ENCODE results near the gene DPYSL4. TPM values are rescaled to one million over a fixed set of nuclear protein-coding genes. Genes with fewer than 3 reads are reported as not detected.
A peak's percentile ranks its signal among the peaks of the same experiment; 100 is the strongest.

The DPYSL4 gene
- polyA plus RNA-seq, 3 donors = 0.08 TPM; not detected in 2

- peaks cover 0 to 5% of the 10 kb centered on the region in 2 donors for H3K27me3 ChIP-seq (ENCODE audit: control insufficient read depth in 2 of 2, insufficient read depth in 2 of 2, low read length in 2 of 2)
- peaks cover 0 to 7% (median 3%) of the 10 kb centered on the region in 7 donors for H3K9me3 Mint-ChIP-seq
- H3K4me3 Mint-ChIP-seq = no peak overlapping the region
- H3K36me3 ChIP-seq (replicated peaks in 1 of 2; ENCODE audit: control insufficient read depth in 1 of 2, insufficient read depth in 2 of 2, low read length in 2 of 2) = no peaks in the 10 kb centered on the region
- no peak overlapping the region for H2AFZ ChIP-seq (ENCODE audit: insufficient read depth, low read depth, low read length, poor library complexity, severe bottlenecking)
- TF ChIP-seq CTCF (IDR thresholded peaks at IDR 0.05) = no peak
- H3K27ac Mint-ChIP-seq = no peak overlapping the region
- intact Hi-C loops (cut with micrococcal nuclease) = no loop called here
- 76% methylated on average over 7 of the region's 10 CpGs for whole genome bisulfite sequencing (ENCODE audit: insufficient coverage)
- H3K9ac ChIP-seq (ENCODE audit: insufficient read depth, low read length, poor library complexity, severe bottlenecking) = no peak overlapping the region
- H3K4me1 Mint-ChIP-seq = no peaks in the 10 kb centered on the region
- H4K20me1 ChIP-seq (ENCODE audit: insufficient read depth, low read length) = no peaks in the 10 kb centered on the region
- H3K36me3 Mint-ChIP-seq = no peaks in the 10 kb centered on the region
- H3K79me2 ChIP-seq (ENCODE audit: insufficient read depth, low read length) = no peaks in the 10 kb centered on the region
- H3K4me2 ChIP-seq (replicated peaks; ENCODE audit: extremely low read depth, low read length, poor library complexity, severe bottlenecking) = no peak overlapping the region
- no peak overlapping the region for H3K4me3 ChIP-seq (replicated peaks in 1 of 3; ENCODE audit: low read depth in 2 of 3, low read length in 3 of 3)
- no peaks in the 10 kb centered on the region for H3K4me1 ChIP-seq (ENCODE audit: control insufficient read depth in 1 of 2, insufficient read depth in 2 of 2, low read length in 2 of 2)
- H3K27ac ChIP-seq (ENCODE audit: low read depth in 1 of 2, low read length in 2 of 2) = no peak overlapping the region
- no peak for DNase-seq
- peaks cover 0 to 5% of the 10 kb centered on the region in 2 donors for H3K9me3 ChIP-seq (replicated peaks in 1 of 2; ENCODE audit: control insufficient read depth in 1 of 2, insufficient read depth in 1 of 2, low read length in 2 of 2)
- peaks cover 7 to 9% (median 9%) of the 10 kb centered on the region in 3 donors for H3K27me3 Mint-ChIP-seq (ENCODE audit: low read depth in 3 of 3)
These were observed 24.0 kb upstream of the DPYSL4 start for GRCh38 chr10:132162590-132163277.

GRCh38 chr10:132163278-132163765, 23.4 kb upstream of the DPYSL4 start:
- Mint-ChIP-seq H3K4me1 (no peaks in the 10 kb centered on the region), H3K4me3 (no peak overlapping the region), H3K9me3 (peaks cover 0 to 7% (median 3%) of the 10 kb centered on the region in 7 donors), H3K27me3 (ENCODE audit: low read depth in 3 of 3) (peaks cover 9 to 10% (median 9%) of the 10 kb centered on the region in 3 donors), H3K36me3 (no peaks in the 10 kb centered on the region), H3K27ac (peak overlapping the region in 2 of 7 donors; percentile 52 to 70)
- Histone ChIP-seq H3K36me3 (replicated peaks in 1 of 2; ENCODE audit: control insufficient read depth in 1 of 2, insufficient read depth in 2 of 2, low read length in 2 of 2) (no peaks in the 10 kb centered on the region), H3K4me1 (ENCODE audit: control insufficient read depth in 1 of 2, insufficient read depth in 2 of 2, low read length in 2 of 2) (no peaks in the 10 kb centered on the region), H3K9me3 (replicated peaks in 1 of 2; ENCODE audit: control insufficient read depth in 1 of 2, insufficient read depth in 1 of 2, low read length in 2 of 2) (peaks cover 0 to 5% of the 10 kb centered on the region in 2 donors), H2AFZ (ENCODE audit: insufficient read depth, low read depth, low read length, poor library complexity, severe bottlenecking) (no peak overlapping the region), H3K27me3 (ENCODE audit: control insufficient read depth in 2 of 2, insufficient read depth in 2 of 2, low read length in 2 of 2) (peaks cover 0 to 5% of the 10 kb centered on the region in 2 donors), H3K4me2 (replicated peaks; ENCODE audit: extremely low read depth, low read length, poor library complexity, severe bottlenecking) (no peak overlapping the region), H3K9ac (ENCODE audit: insufficient read depth, low read length, poor library complexity, severe bottlenecking) (no peak overlapping the region), H3K4me3 (replicated peaks in 1 of 3; ENCODE audit: low read depth in 2 of 3, low read length in 3 of 3) (no peak overlapping the region), H3K27ac (ENCODE audit: low read depth in 1 of 2, low read length in 2 of 2) (no peak overlapping the region), H4K20me1 (ENCODE audit: insufficient read depth, low read length) (no peaks in the 10 kb centered on the region), H3K79me2 (ENCODE audit: insufficient read depth, low read length) (no peaks in the 10 kb centered on the region)
- WGBS (ENCODE audit: insufficient coverage) = 68% methylated on average over 16 of the region's 16 CpGs
- TF ChIP-seq CTCF (IDR thresholded peaks at IDR 0.05) = no peak
- DNase-seq = peak in 2 of 3 donors; percentile 6 to 23
- intact Hi-C loops (cut with micrococcal nuclease) = no loop called here
